Trophoblast cell (in vitro differentiated cells and primary cell): Measurements from ENCODE around the gene SAE1.
A peak's percentile ranks its signal among the peaks of the same experiment; 100 is the strongest.
"Not testable (repeated sequence)": the region's sequence is repeated elsewhere in the genome, so short reads cannot be mapped to it uniquely, and the experiment has no call there.

ENCODE experiments used
- DNase-seq, 2 donors: peaks; one replicate each; pipeline ENCODE4 v3.0.0-alpha.2; 2016
- H2AFZ ChIP-seq: 2 replicates; pipeline ENCODE4 v1.6.1; 2013; ENCODE audit warnings: low read length, moderate library complexity, mild to moderate bottlenecking; ENCODE audit not compliant: insufficient read depth, poor library complexity
- H2AK5ac ChIP-seq: 2 replicates; pipeline ENCODE4 v1.6.1; 2013; ENCODE audit warnings: mild to moderate bottlenecking, low read length
- H2BK120ac ChIP-seq: 2 replicates; pipeline ENCODE4 v1.6.1; 2013; ENCODE audit warnings: low read length, mild to moderate bottlenecking, moderate library complexity; ENCODE audit not compliant: insufficient read depth, poor library complexity
- H2BK12ac ChIP-seq: 2 replicates; pipeline ENCODE4 v1.6.1; 2013; ENCODE audit warnings: mild to moderate bottlenecking, low read length, moderate library complexity
- H2BK5ac ChIP-seq: 2 replicates; pipeline ENCODE4 v1.6.1; 2013; ENCODE audit warnings: low read length, low read depth, moderate library complexity, mild to moderate bottlenecking; ENCODE audit not compliant: poor library complexity
- H3K14ac ChIP-seq: 2 replicates; pipeline ENCODE4 v1.6.1; 2013; ENCODE audit warnings: mild to moderate bottlenecking, low read length
- H3K18ac ChIP-seq: 2 replicates; pipeline ENCODE4 v1.6.1; 2013; ENCODE audit warnings: mild to moderate bottlenecking, low read length
- H3K23ac ChIP-seq: 2 replicates; pipeline ENCODE4 v1.6.1; 2013; ENCODE audit warnings: low read length
- H3K27ac ChIP-seq: 2 replicates; pipeline ENCODE4 v1.5.1; 2013; ENCODE audit warnings: low read depth, mild to moderate bottlenecking, inconsistent platforms, low read length, moderate library complexity
- H3K27me3 ChIP-seq: 2 replicates; pipeline ENCODE4 v1.6.1; 2013; ENCODE audit warnings: inconsistent platforms, mild to moderate bottlenecking, low read length, moderate library complexity; ENCODE audit not compliant: insufficient read depth
- H3K36me3 ChIP-seq, 2 experiments: 1 replicate in 1 of 2; 2 replicates in 1 of 2; pipeline ENCODE4 v1.6.1; 2013; ENCODE audit warnings: low read length in 2 of 2, mild to moderate bottlenecking in 2 of 2, moderate library complexity in 1 of 2; ENCODE audit not compliant: insufficient read depth in 2 of 2, control insufficient read depth in 1 of 2
- H3K4ac ChIP-seq: 2 replicates; pipeline ENCODE4 v1.6.1; 2013; ENCODE audit warnings: low read depth, mild to moderate bottlenecking, low read length, moderate library complexity
- H3K4me1 ChIP-seq, 2 experiments: 1 replicate in 1 of 2; 2 replicates in 1 of 2; pipeline ENCODE4 v1.6.1; 2013; ENCODE audit warnings: low read length in 2 of 2, mild to moderate bottlenecking in 2 of 2, moderate library complexity in 1 of 2; ENCODE audit not compliant: insufficient read depth in 2 of 2, control insufficient read depth in 1 of 2
- H3K4me2 ChIP-seq: 2 replicates; pipeline ENCODE4 v1.6.1; 2013; ENCODE audit warnings: inconsistent platforms, mild to moderate bottlenecking, low read length, moderate library complexity
- H3K4me3 ChIP-seq: 2 replicates; pipeline ENCODE4 v1.5.1; 2013; ENCODE audit warnings: mild to moderate bottlenecking, low read depth, low read length, inconsistent platforms
- H3K79me1 ChIP-seq: one replicate; pipeline ENCODE4 v1.6.1; 2013; ENCODE audit warnings: low read length
- H3K79me2 ChIP-seq: 2 replicates; pipeline ENCODE4 v1.6.1; 2013; ENCODE audit warnings: low read length, mild to moderate bottlenecking; ENCODE audit not compliant: control insufficient read depth, insufficient read depth, poor library complexity
- H3K9ac ChIP-seq: 2 replicates; pipeline ENCODE4 v1.6.1; 2013; ENCODE audit warnings: mild to moderate bottlenecking, low read length
- H3K9me3 ChIP-seq: 2 replicates; pipeline ENCODE4 v1.6.1; 2013; ENCODE audit warnings: low read depth, mild to moderate bottlenecking, control low read depth, inconsistent platforms, low read length; ENCODE audit not compliant: insufficient read depth
- H4K12ac ChIP-seq: 2 replicates; pipeline ENCODE4 v1.6.1; 2013; ENCODE audit warnings: low read depth, mild to moderate bottlenecking, low read length, moderate library complexity
- H4K8ac ChIP-seq: 2 replicates; pipeline ENCODE4 v1.6.1; 2013; ENCODE audit warnings: low read depth, mild to moderate bottlenecking, low read length, moderate library complexity
- H4K91ac ChIP-seq: one replicate; pipeline ENCODE4 v1.6.1; 2013; ENCODE audit warnings: low read depth, mild to moderate bottlenecking, low read length, moderate library complexity
- WGBS: extraction: QIAGEN DNeasy Blood & Tissue Kit; methylation state at CpG from one replicate; pipeline ENCODE4 v1.1.7; 2013; ENCODE audit warnings: missing lambda C conversion rate; ENCODE audit not compliant: insufficient read length, insufficient coverage; ENCODE audit errors: extremely low coverage; 5-methylcytosine and 5-hydroxymethylcytosine counted together

Gene SAE1

DNA sequence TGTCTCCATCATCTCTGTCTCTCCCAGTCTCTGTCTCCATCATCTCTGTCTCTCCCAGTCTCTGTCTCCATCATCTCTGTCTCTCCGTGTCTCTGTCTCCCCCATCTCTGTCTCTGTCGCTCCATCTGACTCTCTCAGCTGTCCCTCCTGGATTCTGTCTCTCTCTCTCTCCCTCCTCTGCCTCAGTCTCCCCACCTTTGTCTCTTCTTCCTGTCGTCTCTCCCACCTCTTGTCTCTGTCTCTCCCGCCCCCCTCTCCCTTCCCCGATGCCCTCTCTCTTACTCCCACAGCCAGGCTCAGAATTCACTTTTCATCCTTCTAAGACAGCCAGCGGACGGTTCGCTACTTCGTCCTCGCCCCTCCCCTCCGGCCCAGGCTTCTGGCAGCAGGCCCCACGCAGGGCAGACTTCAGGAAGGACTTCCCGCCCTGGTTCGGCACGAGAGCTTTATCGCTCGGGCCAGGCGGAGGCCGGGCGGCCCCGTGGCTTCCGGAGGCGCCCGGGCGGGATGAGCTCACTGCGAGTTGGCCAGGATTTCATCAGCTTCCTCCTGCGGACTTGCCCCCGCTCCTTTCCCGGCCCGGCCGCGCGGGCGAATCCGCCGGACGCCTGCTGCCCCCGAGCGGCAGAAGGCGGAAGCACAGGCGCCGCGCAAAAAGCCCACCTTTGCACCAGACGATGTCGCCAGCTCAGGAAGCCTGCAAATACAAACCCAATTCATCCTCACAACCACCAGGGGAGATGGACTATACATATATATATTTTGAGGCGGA, 113.3 kb downstream of the SAE1 start:
- no peaks in the 10 kb centered on the region for H3K36me3 ChIP-seq
- H3K4me3 ChIP-seq: peak overlapping the region; percentile 6
- H3K27me3 ChIP-seq: peaks cover 7% of the 10 kb centered on the region
- DNase-seq: peak; percentile 96 to 97
- no peak overlapping the region for H3K23ac ChIP-seq
- H2AK5ac ChIP-seq: peak overlapping the region; percentile 63
- H3K79me1 ChIP-seq: peaks cover 14% of the 10 kb centered on the region
- no CpG with 5 or more reads among the region's 46 CpGs for WGBS
- peak overlapping the region; percentile 93 for H4K12ac ChIP-seq
- H2BK5ac ChIP-seq: peak overlapping the region; percentile 58
- H2BK12ac ChIP-seq: peak overlapping the region; percentile 91
- peak overlapping the region; percentile 93 for H4K91ac ChIP-seq
- H4K8ac ChIP-seq: peak overlapping the region; percentile 87
- H3K79me2 ChIP-seq: peaks cover 2% of the 10 kb centered on the region
- peak overlapping the region; percentile 56 for H3K4me2 ChIP-seq
- H2AFZ ChIP-seq: peak overlapping the region; percentile 61
- H3K9ac ChIP-seq: no peak overlapping the region
- peaks cover 23 to 24% of the 10 kb centered on the region in 2 experiments for H3K4me1 ChIP-seq
- peaks cover 5% of the 10 kb centered on the region for H3K9me3 ChIP-seq
- H3K4ac ChIP-seq: peak overlapping the region; percentile 58
- H3K27ac ChIP-seq: peak overlapping the region; percentile 76
- H2BK120ac ChIP-seq: peak overlapping the region; percentile 77
- peak overlapping the region; percentile 90 for H3K18ac ChIP-seq
- peak overlapping the region; percentile 79 for H3K14ac ChIP-seq

DNA sequence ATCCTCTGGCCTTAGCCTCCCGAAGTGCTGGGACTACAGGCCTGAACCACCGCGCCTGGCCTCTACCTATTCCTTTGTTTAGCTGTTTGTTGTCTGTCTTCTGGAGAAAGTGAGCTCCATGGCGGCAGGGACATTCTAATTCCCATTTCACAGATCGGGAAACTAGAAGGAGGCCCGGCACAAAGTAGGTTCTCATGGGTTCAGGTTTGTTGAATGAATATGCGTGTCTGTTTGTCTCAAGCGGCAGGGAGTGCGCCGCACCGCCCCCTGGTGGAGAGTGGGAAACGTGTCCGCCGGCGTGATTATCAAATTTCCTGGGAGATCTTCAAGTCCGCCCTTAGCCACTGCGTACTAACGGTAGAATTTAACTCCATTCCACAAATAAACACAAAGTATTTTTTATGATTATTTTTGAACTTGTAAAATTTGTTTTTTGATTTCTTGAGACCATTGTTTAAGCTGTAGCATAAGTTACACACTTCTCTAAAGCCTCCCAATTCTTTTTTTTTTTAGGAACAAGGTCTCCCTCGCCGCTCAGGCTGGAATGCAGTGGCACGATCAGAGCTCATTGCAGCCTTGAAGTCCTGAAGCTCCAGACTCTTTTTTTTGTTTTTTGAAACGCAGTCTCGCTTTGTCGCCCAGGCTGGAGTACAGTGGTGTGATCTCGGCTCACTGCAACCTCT, 116.8 kb downstream of the SAE1 start:
- Histone ChIP-seq H3K18ac (no peak overlapping the region), H3K79me1 (peaks cover 3% of the 10 kb centered on the region), H3K27ac (no peak overlapping the region), H2BK120ac (no peak overlapping the region), H3K14ac (no peak overlapping the region), H3K4ac (no peak overlapping the region), H4K91ac (no peak overlapping the region), H2AK5ac (no peak overlapping the region), H2AFZ (no peak overlapping the region), H4K8ac (no peak overlapping the region), H3K79me2 (peaks cover 2% of the 10 kb centered on the region), H3K9me3 (peaks cover 4% of the 10 kb centered on the region), H3K27me3 (no peaks in the 10 kb centered on the region), H2BK5ac (no peak overlapping the region), H2BK12ac (no peak overlapping the region), H3K4me2 (no peak overlapping the region), H4K12ac (no peak overlapping the region), H3K4me3 (no peak overlapping the region), H3K36me3 (no peaks in the 10 kb centered on the region), H3K23ac (no peak overlapping the region), H3K4me1 (peaks cover 6 to 7% of the 10 kb centered on the region in 2 experiments), H3K9ac (no peak overlapping the region)
- WGBS: no CpG with 5 or more reads among the region's 25 CpGs
- peak; percentile 69 to 96 for DNase-seq

DNA sequence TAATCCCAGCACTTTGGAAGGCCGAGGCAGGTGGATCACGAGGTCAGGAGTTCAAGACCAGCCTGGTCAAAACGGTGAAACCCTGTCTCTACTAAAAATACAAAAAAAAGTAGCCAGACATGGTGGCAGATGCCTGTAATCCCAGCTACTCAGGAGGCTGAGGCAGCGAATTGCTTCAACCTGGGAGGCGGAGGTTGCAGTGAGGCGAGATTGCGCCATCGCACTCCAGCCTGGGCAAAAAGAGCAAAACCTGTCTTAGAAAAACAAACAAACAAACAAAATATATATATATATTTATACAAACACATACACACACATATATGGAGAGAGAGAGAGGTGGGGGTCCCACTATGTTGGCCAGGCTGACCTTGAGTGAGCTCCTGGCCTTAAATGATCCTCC, 122.4 kb downstream of the SAE1 start:
- not testable (repeated sequence) for H3K4me2 ChIP-seq, H2BK120ac ChIP-seq, H4K8ac ChIP-seq, H2BK5ac ChIP-seq, H2AFZ ChIP-seq, H3K36me3 ChIP-seq, H4K12ac ChIP-seq, H2BK12ac ChIP-seq, H3K27me3 ChIP-seq, H2AK5ac ChIP-seq, H3K79me2 ChIP-seq, H4K91ac ChIP-seq, H3K14ac ChIP-seq, H3K4ac ChIP-seq, H3K4me3 ChIP-seq, H3K9me3 ChIP-seq, H3K9ac ChIP-seq, H3K18ac ChIP-seq, H3K23ac ChIP-seq
- peaks cover under 1 to 14% of the 10 kb centered on the region in 2 experiments for H3K4me1 ChIP-seq
- no CpG with 5 or more reads among the region's 8 CpGs for WGBS
- peaks cover 14% of the 10 kb centered on the region for H3K79me1 ChIP-seq
- DNase-seq: peak; percentile 29 to 60
- H3K27ac ChIP-seq: peak overlapping the region; percentile 67

DNA sequence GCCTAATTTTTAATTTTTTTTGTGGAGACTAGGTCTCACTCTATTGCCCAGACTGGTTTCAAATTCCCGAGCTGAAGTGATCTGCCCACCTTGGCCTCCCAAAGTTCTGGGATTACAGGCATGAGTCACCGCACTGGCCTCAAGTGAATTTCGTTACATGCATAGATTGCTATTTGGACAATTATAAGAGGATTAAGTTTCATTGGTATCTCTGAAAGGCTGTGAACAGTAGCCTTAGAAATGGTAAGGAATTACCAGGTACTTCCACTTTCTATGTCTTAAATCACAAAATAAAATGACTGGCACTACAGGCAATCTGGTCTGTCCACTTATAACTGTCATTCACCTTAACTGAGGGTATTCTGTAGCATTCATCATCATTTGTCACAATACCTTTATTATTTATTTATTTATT, 122.8 kb downstream of the SAE1 start:
- Histone ChIP-seq H3K79me2 (peaks cover 10% of the 10 kb centered on the region), H3K27ac (peak overlapping the region; percentile 67), H3K4ac (no peak overlapping the region), H2AFZ (no peak overlapping the region), H4K8ac (no peak overlapping the region), H2AK5ac (no peak overlapping the region), H3K79me1 (peaks cover 18% of the 10 kb centered on the region), H3K27me3 (no peaks in the 10 kb centered on the region), H3K4me3 (no peak overlapping the region), H3K23ac (no peak overlapping the region), H3K36me3 (peaks cover 2 to 4% of the 10 kb centered on the region in 2 experiments), H3K9ac (no peak overlapping the region), H3K4me1 (peaks cover 5 to 16% of the 10 kb centered on the region in 2 experiments), H3K9me3 (no peaks in the 10 kb centered on the region), H4K91ac (no peak overlapping the region), H3K4me2 (no peak overlapping the region), H3K18ac (no peak overlapping the region), H2BK5ac (no peak overlapping the region), H2BK120ac (no peak overlapping the region), H3K14ac (no peak overlapping the region), H2BK12ac (no peak overlapping the region), H4K12ac (no peak overlapping the region)
- WGBS: no CpG with 5 or more reads among the region's 3 CpGs
- peak; percentile 84 to 94 for DNase-seq
